B cell (primary cell): ENCODE measurements around the gene EEPD1. TPM values are rescaled to one million over a fixed set of nuclear protein-coding genes. Genes with fewer than 3 reads are reported as not detected.

Source experiments
- ATAC-seq: fragments of 200-7000 bp; cut with Tn5 transposase; one replicate; pipeline ENCODE4 v1.10.0; 2021; ENCODE audit warnings: low read depth, mild to moderate bottlenecking, moderate number of reproducible peaks, moderate library complexity
- CTCF ChIA-PET: fragments of 350-600 bp; sonication (Branson Sonifier 250); formaldehyde crosslinking; loops from one replicate; lab custom pipeline; 2021; ENCODE audit warnings: antibody characterized with exemption, inconsistent platforms; lab: Charles Lee
- POLR2A ChIA-PET: fragments of 350-600 bp; sonication (Branson Sonifier 250); formaldehyde crosslinking; loops from one replicate; lab custom pipeline; 2021; ENCODE audit warnings: antibody characterized with exemption; lab: Charles Lee
- DNase-seq: peaks from one replicate; pipeline ENCODE4 v3.0.0; 2013
- H2AFZ ChIP-seq: 2 replicates; pipeline ENCODE4 v1.6.1; 2012; ENCODE audit warnings: mild to moderate bottlenecking, low read depth, low read length; ENCODE audit not compliant: insufficient read depth, poor library complexity, severe bottlenecking
- H3K27ac ChIP-seq, 2 donors: 1 replicate in 1 of 2; 2 replicates in 1 of 2; pipeline ENCODE4 v1.5.1; 2012 to 2013; ENCODE audit warnings: low read length in 2 of 2, mild to moderate bottlenecking in 2 of 2, moderate library complexity in 1 of 2
- H3K27me3 ChIP-seq, 4 experiments: fragments of 200-600 bp in 1 of 4; sonication (generic) in 1 of 4; replicated peaks in 1 of 4; 1 replicate in 2 of 4; 2 replicates in 2 of 4; pipeline versions ENCODE4 v1.6.1 to v1.7.0; 2013 to 2016; ENCODE audit warnings: low read length in 3 of 4, mild to moderate bottlenecking in 2 of 4, mixed read lengths in 1 of 4, moderate library complexity in 1 of 4; ENCODE audit not compliant: insufficient read depth in 4 of 4, control insufficient read depth in 3 of 4; ENCODE audit errors: control extremely low read depth in 1 of 4
- H3K36me3 ChIP-seq, 2 experiments: replicated peaks in 1 of 2; 1 replicate in 1 of 2; 2 replicates in 1 of 2; pipeline versions ENCODE4 v1.6.1 to v1.7.1; 2013; ENCODE audit warnings: low read length in 1 of 2; ENCODE audit not compliant: insufficient read depth in 2 of 2, control insufficient read depth in 1 of 2; ENCODE audit errors: control extremely low read depth in 1 of 2, extremely low read depth in 1 of 2
- H3K4me1 ChIP-seq, 2 donors: fragments of 200-600 bp in 1 of 2; sonication (generic) in 1 of 2; 1 replicate in 1 of 2; 2 replicates in 1 of 2; pipeline versions ENCODE4 v1.5.1 to v1.6.1; 2013 to 2017; ENCODE audit warnings: low read length in 2 of 2; ENCODE audit not compliant: control insufficient read depth in 2 of 2, insufficient read depth in 2 of 2
- H3K4me2 ChIP-seq: replicated peaks from 2 replicates; pipeline ENCODE3; 2012; ENCODE audit warnings: mild to moderate bottlenecking, low read depth, low read length; ENCODE audit not compliant: poor library complexity, severe bottlenecking
- H3K4me3 ChIP-seq, 5 experiments: fragments of 200-600 bp in 1 of 5; sonication (generic) in 1 of 5; 1 replicate in 3 of 5; 2 replicates in 2 of 5; pipeline versions ENCODE4 v1.5.1 to v1.7.0; 2011 to 2016; ENCODE audit warnings: low read length in 4 of 5, mild to moderate bottlenecking in 4 of 5, low read depth in 2 of 5, control low read depth in 1 of 5, moderate library complexity in 1 of 5; ENCODE audit not compliant: insufficient read depth in 1 of 5; ENCODE audit errors: control extremely low read depth in 1 of 5, extremely low read depth in 1 of 5
- H3K79me2 ChIP-seq: fragments of 200-600 bp; sonication (generic); one replicate; pipeline ENCODE4 v1.6.0; 2016; ENCODE audit warnings: low read length; ENCODE audit not compliant: control insufficient read depth, insufficient read depth
- H3K9ac ChIP-seq: fragments of 200-600 bp; sonication (generic); 2 replicates; pipeline ENCODE4 v1.6.1; 2017; ENCODE audit warnings: mild to moderate bottlenecking, low read length, moderate library complexity
- H3K9me3 ChIP-seq, 3 donors: one replicate each; pipeline versions ENCODE4 v1.6.1 to v1.7.1; 2013; ENCODE audit warnings: low read length in 2 of 3; ENCODE audit not compliant: control insufficient read depth in 2 of 3, insufficient read depth in 1 of 3; ENCODE audit errors: control extremely low read depth in 1 of 3
- H4K20me1 ChIP-seq: 2 replicates; pipeline ENCODE4 v1.6.0; 2012; ENCODE audit warnings: mild to moderate bottlenecking, low read length; ENCODE audit not compliant: insufficient read depth, control insufficient read depth, poor library complexity, severe bottlenecking
- H3K27ac Mint-ChIP-seq: one replicate; pipeline ENCODE4 v1.8.0; 2021; ENCODE audit warnings: mixed read lengths
- H3K27me3 Mint-ChIP-seq: one replicate; pipeline ENCODE4 v1.8.0; 2021; ENCODE audit warnings: mixed read lengths
- H3K4me1 Mint-ChIP-seq: one replicate; pipeline ENCODE4 v1.8.0; 2021; ENCODE audit warnings: mixed read lengths
- H3K4me3 Mint-ChIP-seq: one replicate; pipeline ENCODE4 v1.8.0; 2021; ENCODE audit warnings: mixed read lengths
- H3K9me3 Mint-ChIP-seq: one replicate; pipeline ENCODE4 v1.8.0; 2022; ENCODE audit warnings: mixed read lengths; ENCODE audit not compliant: insufficient read depth
- CTCF ChIP-seq: fragments of 200-600 bp; IDR thresholded peaks from one replicate; pipeline ENCODE4 v1.8.0; 2022; ENCODE audit warnings: antibody characterized with exemption, mild to moderate bottlenecking
- EZH2 ChIP-seq: IDR thresholded peaks from 2 replicates; pipeline ENCODE4 v1.6.1; 2012; ENCODE audit warnings: borderline replicate concordance, low read depth, mild to moderate bottlenecking, moderate library complexity, low read length; ENCODE audit not compliant: insufficient read depth, poor library complexity, severe bottlenecking
- WGBS: methylation state at CpG from one replicate; pipeline ENCODE4 v1.1.5; 2013; ENCODE audit warnings: missing lambda C conversion rate; ENCODE audit not compliant: insufficient coverage; 5-methylcytosine and 5-hydroxymethylcytosine counted together
- intact Hi-C: fragments of 100-400 bp; cut with micrococcal nuclease; formaldehyde crosslinking; loops from one replicate; pipeline ENCODE4 v1.10.0; 2022
- polyA plus RNA-seq: library from polyadenylated mRNA; depleted of rRNA; stranded (reverse); fragments of >200 nt; gene quantifications from 2 replicates; pipeline ENCODE4 v1.2.3, GENCODE V29; 2012
- total RNA-seq, 2 donors: library from RNA; stranded (reverse); fragments of 120-200 nt in 1 of 2; gene quantifications; 1 replicate in 1 of 2; 2 replicates in 1 of 2; pipeline versions ENCODE4 v1.2.3 to v1.2.4, GENCODE V29; 2013 to 2022

Gene EEPD1
- total and polyA plus RNA-seq, 2 donors (not counting 1 experiment from before 2014, with no cell fraction given) = 0.49 to 4.1 TPM

GRCh38 chr7:36116347-36117202, 36.5 kb upstream of the EEPD1 start:
- Histone ChIP-seq H3K27ac (no peak overlapping the region), H4K20me1 (no peaks in the 10 kb centered on the region), H3K9me3 (peaks cover 0 to 7% (median 0%) of the 10 kb centered on the region in 3 donors), H3K79me2 (no peaks in the 10 kb centered on the region), H3K9ac (no peak overlapping the region), H3K4me3 (no peak overlapping the region), H3K4me1 (no peaks in the 10 kb centered on the region), H3K4me2 (no peak overlapping the region), H3K27me3 (peaks cover 0 to 4% (median 0%) of the 10 kb centered on the region in 4 experiments), H2AFZ (no peak overlapping the region), H3K36me3 (no peaks in the 10 kb centered on the region)
- Mint-ChIP-seq H3K27me3 (peaks cover 22% of the 10 kb centered on the region), H3K27ac (no peak overlapping the region), H3K9me3 (no peaks in the 10 kb centered on the region), H3K4me1 (no peaks in the 10 kb centered on the region), H3K4me3 (no peak overlapping the region)
- ATAC-seq = no peak
- TF ChIP-seq EZH2 (no peak), CTCF (no peak)
- WGBS = 60% methylated on average over 4 of the region's 5 CpGs
- CTCF ChIA-PET = no interaction called here
- intact Hi-C loops = no loop called here
- POLR2A ChIA-PET = no interaction called here
- DNase-seq = no peak

GRCh38 chr7:36117203-36117840, 35.7 kb upstream of the EEPD1 start:
- 75% methylated on average over 6 of the region's 6 CpGs for WGBS
- no peak overlapping the region for H3K4me3 Mint-ChIP-seq
- peaks cover 0 to 4% (median 0%) of the 10 kb centered on the region in 4 experiments for H3K27me3 ChIP-seq
- H3K27me3 Mint-ChIP-seq = peaks cover 22% of the 10 kb centered on the region
- H3K27ac Mint-ChIP-seq = no peak overlapping the region
- H3K9me3 Mint-ChIP-seq = no peaks in the 10 kb centered on the region
- no peak overlapping the region for H3K4me2 ChIP-seq
- no peak overlapping the region for H3K9ac ChIP-seq
- H3K9me3 ChIP-seq = peaks cover 0 to 7% (median 0%) of the 10 kb centered on the region in 3 donors
- no peak overlapping the region for H3K4me3 ChIP-seq
- DNase-seq = no peak
- no peaks in the 10 kb centered on the region for H3K36me3 ChIP-seq
- CTCF ChIA-PET = interaction anchor here (0.9 kb wide), 1 partner anchor 202 kb away, joined by 3 read pairs; no protein-coding TSS in a partner anchor
- no peaks in the 10 kb centered on the region for H4K20me1 ChIP-seq
- TF ChIP-seq CTCF = no peak
- TF ChIP-seq EZH2 = no peak
- intact Hi-C loops = no loop called here
- POLR2A ChIA-PET = no interaction called here
- no peaks in the 10 kb centered on the region for H3K4me1 Mint-ChIP-seq
- no peaks in the 10 kb centered on the region for H3K79me2 ChIP-seq
- no peak for ATAC-seq
- no peak overlapping the region for H3K27ac ChIP-seq
- no peaks in the 10 kb centered on the region for H3K4me1 ChIP-seq
- H2AFZ ChIP-seq = no peak overlapping the region
